Naive thymus-derived CD4-positive, alpha-beta T cell (primary cell): ENCODE measurements around the gene MAPK8IP2. TPM values are rescaled to one million over a fixed set of nuclear protein-coding genes. Genes with fewer than 3 reads are reported as not detected.

Source experiments
- ATAC-seq: fragments of 150-1000 bp; cut with Tn5 transposase; 2 replicates; pipeline ENCODE4 v1.10.0; 2021; ENCODE audit warnings: mild to moderate bottlenecking, moderate library complexity
- CTCF ChIA-PET: fragments of 350-600 bp; sonication (Branson Sonifier 250); formaldehyde crosslinking; loops from one replicate; lab custom pipeline; 2021; ENCODE audit warnings: antibody characterized with exemption; lab: Charles Lee
- POLR2A ChIA-PET: fragments of 350-600 bp; sonication (Branson Sonifier 250); formaldehyde crosslinking; loops from one replicate; lab custom pipeline; 2021; ENCODE audit warnings: antibody characterized with exemption, inconsistent platforms; lab: Charles Lee
- DNase-seq, 9 donors: peaks; one replicate each; pipeline versions ENCODE4 v3.0.0 to v3.0.0-alpha.2; 2020 to 2022; ENCODE audit warnings: mixed read lengths in 1 of 9
- H3K27ac ChIP-seq: one replicate; pipeline ENCODE4 v1.7.0; 2013; ENCODE audit warnings: mild to moderate bottlenecking, low read depth, low read length, moderate library complexity
- H3K27me3 ChIP-seq, 2 donors: one replicate each; pipeline ENCODE4 v1.7.0; 2013; ENCODE audit warnings: low read length in 2 of 2, mild to moderate bottlenecking in 2 of 2, moderate library complexity in 2 of 2; ENCODE audit not compliant: control insufficient read depth in 2 of 2, insufficient read depth in 2 of 2
- H3K36me3 ChIP-seq, 3 experiments: 1 replicate in 2 of 3; 2 replicates in 1 of 3; pipeline ENCODE4 v1.7.0; 2013; ENCODE audit warnings: low read length in 3 of 3, mild to moderate bottlenecking in 3 of 3, moderate library complexity in 1 of 3; ENCODE audit not compliant: insufficient read depth in 3 of 3, control insufficient read depth in 2 of 3
- H3K4me1 ChIP-seq, 2 donors: one replicate each; pipeline ENCODE4 v1.7.0; 2013; ENCODE audit warnings: low read length in 2 of 2, mild to moderate bottlenecking in 2 of 2, moderate library complexity in 1 of 2; ENCODE audit not compliant: control insufficient read depth in 2 of 2, insufficient read depth in 2 of 2
- H3K4me3 ChIP-seq: 2 replicates; pipeline ENCODE4 v1.7.0; 2013; ENCODE audit warnings: mild to moderate bottlenecking, low read length
- H3K9me3 ChIP-seq, 3 experiments: 1 replicate in 2 of 3; 2 replicates in 1 of 3; pipeline ENCODE4 v1.7.0; 2013; ENCODE audit warnings: low read length in 3 of 3; ENCODE audit not compliant: control insufficient read depth in 2 of 3
- H3K27ac Mint-ChIP-seq, 9 donors: one replicate each; pipeline ENCODE4 v1.8.0; 2020 to 2022; ENCODE audit warnings: mixed read lengths in 9 of 9, mild to moderate bottlenecking in 8 of 9, moderate library complexity in 5 of 9, inconsistent platforms in 2 of 9
- H3K27me3 Mint-ChIP-seq, 5 donors: one replicate each; pipeline ENCODE4 v1.8.0; 2021 to 2022; ENCODE audit warnings: mixed read lengths in 5 of 5, mild to moderate bottlenecking in 1 of 5
- H3K36me3 Mint-ChIP-seq, 5 donors: one replicate each; pipeline ENCODE4 v1.8.0; 2020 to 2022; ENCODE audit warnings: mixed read lengths in 5 of 5, mild to moderate bottlenecking in 3 of 5, inconsistent platforms in 1 of 5
- H3K4me1 Mint-ChIP-seq, 7 donors: one replicate each; pipeline ENCODE4 v1.8.0; 2020 to 2022; ENCODE audit warnings: mixed read lengths in 7 of 7, mild to moderate bottlenecking in 3 of 7, inconsistent platforms in 1 of 7
- H3K4me3 Mint-ChIP-seq, 10 donors: one replicate each; pipeline ENCODE4 v1.8.0; 2020 to 2022; ENCODE audit warnings: mild to moderate bottlenecking in 10 of 10, mixed read lengths in 10 of 10, moderate library complexity in 6 of 10, inconsistent platforms in 2 of 10
- H3K9me3 Mint-ChIP-seq, 11 donors: one replicate each; pipeline ENCODE4 v1.8.0; 2020 to 2022; ENCODE audit warnings: mixed read lengths in 11 of 11, mild to moderate bottlenecking in 4 of 11, inconsistent platforms in 1 of 11, moderate library complexity in 1 of 11
- intact Hi-C, 2 donors: fragments of 100-400 bp; cut with micrococcal nuclease; formaldehyde crosslinking; loops; one replicate each; pipeline ENCODE4 v1.15.1; 2023
- polyA plus RNA-seq, 2 donors: library from polyadenylated mRNA; unstranded; fragments of 300-500 nt; fragmentation: Illumina TruSeq; gene quantifications; one replicate each; pipeline ENCODE4 v1.2.3, GENCODE V29; 2021
- total RNA-seq, 6 experiments: library from RNA in 5 of 6; stranded (reverse) in 5 of 6; gene quantifications; 1 replicate in 5 of 6; 2 replicates in 1 of 6; pipeline ENCODE4 v1.2.3 and lab custom pipeline; 2021 to 2026

MAPK8IP2 gene
- total and polyA plus RNA-seq, 7 experiments from 2014 or later: 0.24 to 0.64 (median 0.38) TPM; not detected in 2

DNA sequence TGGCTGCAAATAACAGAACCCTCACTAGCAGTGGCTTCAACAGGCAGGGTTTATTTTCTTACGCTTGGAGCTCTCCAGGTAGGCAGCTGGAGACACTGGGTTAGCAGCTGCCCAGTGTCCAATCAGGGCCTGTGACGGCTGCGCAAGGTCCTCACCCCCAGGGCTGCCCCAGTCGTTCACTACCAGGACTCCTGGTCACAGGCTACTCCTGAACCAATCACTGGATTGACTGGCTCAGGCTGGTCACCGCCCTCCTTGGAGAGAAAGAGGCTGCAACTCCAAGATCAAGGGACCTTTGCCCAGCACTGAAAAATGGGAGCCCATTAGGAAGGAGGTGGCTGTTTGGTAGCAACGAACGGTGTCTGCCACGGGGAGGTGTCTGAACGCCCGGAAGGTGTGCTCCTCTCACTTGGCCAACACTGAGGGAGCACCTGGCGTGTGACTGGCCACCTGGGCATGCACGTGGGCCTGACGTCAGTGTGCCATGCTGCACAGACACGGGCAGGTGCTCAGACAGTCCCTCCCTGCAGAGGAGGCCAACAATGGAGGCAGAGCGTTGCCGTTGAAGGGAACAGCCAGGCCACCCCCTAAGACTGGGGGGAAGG is 22.2 kb downstream of the MAPK8IP2 start:
- H3K27ac Mint-ChIP-seq: peak overlapping the region; percentile 93 to 100 (median 99)
- POLR2A ChIA-PET: interaction anchor here (0.6 to 4.8 kb wide), 8 partner anchors 82 to 788 kb away, joined by 3 to 91 read pairs (median 10); partner anchors contain the start of genes LMF2, NCAPH2, SCO2 and TYMP
- intact Hi-C loops: loop anchor here in 1 of 2 donors (5.0 kb wide), 2 partner anchors 49 to 296 kb away; partner anchors contain the start of genes DENND6B and SHANK3
- peaks cover 0 to 4% (median 3%) of the 10 kb centered on the region in 5 donors for H3K36me3 Mint-ChIP-seq
- H3K27ac ChIP-seq: peak overlapping the region; percentile 93
- DNase-seq: no peak
- peaks cover 21 to 34% of the 10 kb centered on the region in 2 donors for H3K4me1 ChIP-seq
- peak overlapping the region; percentile 68 for H3K4me3 ChIP-seq
- CTCF ChIA-PET: interaction anchor here (1.1 kb wide), 1 partner anchor 381 kb away, joined by 3 read pairs; no protein-coding TSS in a partner anchor
- H3K27me3 Mint-ChIP-seq: no peaks in the 10 kb centered on the region
- H3K4me3 Mint-ChIP-seq: peak overlapping the region in 9 of 10 donors; percentile 81 to 97 (median 93)
- H3K9me3 ChIP-seq: no peaks in the 10 kb centered on the region
- ATAC-seq: no peak
- H3K9me3 Mint-ChIP-seq: no peaks in the 10 kb centered on the region
- H3K4me1 Mint-ChIP-seq: peaks cover 10 to 45% (median 38%) of the 10 kb centered on the region in 7 donors
- H3K27me3 ChIP-seq: no peaks in the 10 kb centered on the region
- H3K36me3 ChIP-seq: peaks cover 0 to 18% (median 0%) of the 10 kb centered on the region in 3 experiments

DNA sequence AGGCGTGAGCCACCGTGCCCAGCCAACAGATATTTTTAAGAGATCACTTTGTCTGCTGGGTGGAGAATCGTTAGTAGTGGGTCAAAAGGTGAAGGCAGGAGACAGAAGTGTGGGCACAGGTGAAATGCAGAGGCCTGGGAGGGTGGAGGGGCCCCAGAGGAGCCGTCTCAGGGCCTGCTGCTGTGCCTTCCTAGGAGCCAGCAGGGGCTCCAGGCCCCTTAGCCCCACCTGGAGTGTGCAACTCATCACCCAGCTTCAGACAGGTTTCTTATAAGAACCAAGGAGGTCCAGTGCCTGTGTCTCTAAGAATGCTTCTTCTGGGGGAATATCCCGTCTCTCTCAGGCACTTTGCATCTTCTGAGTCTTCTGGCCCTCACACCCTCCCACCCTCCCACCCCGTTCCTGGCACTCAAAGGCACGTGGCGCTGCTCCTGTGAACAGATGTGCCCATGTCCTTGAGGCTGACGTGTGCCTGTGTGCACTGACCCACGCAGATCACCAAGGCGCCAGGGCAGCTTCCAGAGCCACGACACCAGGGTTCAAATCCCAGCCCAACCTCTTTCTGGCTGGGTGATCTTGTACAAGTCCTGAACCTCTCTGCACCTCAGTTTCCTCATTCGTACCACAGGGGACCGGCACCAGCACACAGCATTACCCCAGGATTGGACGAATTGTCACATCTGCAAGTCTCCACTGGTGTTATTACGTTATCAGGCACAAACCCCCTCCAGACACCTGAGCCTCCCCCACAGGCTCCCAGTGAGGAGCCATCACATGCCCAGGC is 23.9 kb downstream of the MAPK8IP2 start:
- ChIA-PET POLR2A (interaction anchor here (0.6 to 1.0 kb wide), 2 partner anchors 79 to 373 kb away, joined by 3 to 4 read pairs; partner anchors contain the start of gene HDAC10), CTCF (no interaction called here)
- H3K9me3 Mint-ChIP-seq: no peaks in the 10 kb centered on the region
- H3K4me1 ChIP-seq: peaks cover 27 to 42% of the 10 kb centered on the region in 2 donors
- no peak for ATAC-seq
- no peaks in the 10 kb centered on the region for H3K27me3 Mint-ChIP-seq
- no peaks in the 10 kb centered on the region for H3K27me3 ChIP-seq
- H3K4me3 Mint-ChIP-seq: peak overlapping the region in 2 of 10 donors; percentile 29 to 56
- peaks cover 0 to 18% (median 0%) of the 10 kb centered on the region in 3 experiments for H3K36me3 ChIP-seq
- intact Hi-C loops: loop anchor here in 1 of 2 donors (5.0 kb wide), 2 partner anchors 48 to 297 kb away; partner anchors contain the start of genes DENND6B and SHANK3
- peaks cover 21 to 55% (median 48%) of the 10 kb centered on the region in 7 donors for H3K4me1 Mint-ChIP-seq
- no peak for DNase-seq
- H3K27ac ChIP-seq: no peak overlapping the region
- peaks cover 0 to 4% (median 3%) of the 10 kb centered on the region in 5 donors for H3K36me3 Mint-ChIP-seq
- H3K27ac Mint-ChIP-seq: peak overlapping the region in 6 of 9 donors; percentile 15 to 86 (median 42)
- H3K4me3 ChIP-seq: no peak overlapping the region
- no peaks in the 10 kb centered on the region for H3K9me3 ChIP-seq

DNA sequence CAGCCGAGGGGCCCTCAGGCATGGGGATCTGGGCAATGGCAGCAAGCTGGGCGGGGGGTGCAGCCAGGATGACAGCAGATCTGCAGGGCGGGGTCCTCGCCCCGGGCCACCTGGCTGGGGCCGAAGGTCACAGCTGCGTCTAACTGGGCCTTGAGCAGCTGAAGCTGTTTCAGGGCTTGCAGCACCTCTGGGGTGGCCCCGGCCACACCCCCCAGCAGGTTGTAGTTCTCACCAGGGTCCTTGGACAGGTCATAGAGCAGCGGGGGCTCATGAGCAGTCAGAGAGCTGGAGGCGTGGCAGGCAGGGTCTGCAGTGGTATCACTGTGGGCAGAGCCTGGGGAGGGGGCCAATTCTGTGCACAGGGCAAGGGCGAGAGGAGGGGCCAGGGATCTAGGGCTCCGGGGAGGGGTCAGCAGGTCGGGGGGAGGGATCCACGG is 24.6 kb downstream of the MAPK8IP2 start:
- peaks cover 0 to 4% (median 3%) of the 10 kb centered on the region in 5 donors for H3K36me3 Mint-ChIP-seq
- H3K27ac ChIP-seq: no peak overlapping the region
- no peak overlapping the region for H3K4me3 ChIP-seq
- ChIA-PET CTCF (no interaction called here), POLR2A (no interaction called here)
- no peaks in the 10 kb centered on the region for H3K27me3 ChIP-seq
- H3K4me1 ChIP-seq: peaks cover 27 to 36% of the 10 kb centered on the region in 2 donors
- peak overlapping the region in 1 of 9 donors; percentile 56 for H3K27ac Mint-ChIP-seq
- intact Hi-C loops: no loop called here
- H3K9me3 Mint-ChIP-seq: no peaks in the 10 kb centered on the region
- no peaks in the 10 kb centered on the region for H3K9me3 ChIP-seq
- peaks cover 0 to 18% (median 0%) of the 10 kb centered on the region in 3 experiments for H3K36me3 ChIP-seq
- H3K27me3 Mint-ChIP-seq: no peaks in the 10 kb centered on the region
- peaks cover 27 to 55% (median 47%) of the 10 kb centered on the region in 7 donors for H3K4me1 Mint-ChIP-seq
- DNase-seq: no peak
- ATAC-seq: no peak
- H3K4me3 Mint-ChIP-seq: peak overlapping the region in 1 of 10 donors; percentile 56

DNA sequence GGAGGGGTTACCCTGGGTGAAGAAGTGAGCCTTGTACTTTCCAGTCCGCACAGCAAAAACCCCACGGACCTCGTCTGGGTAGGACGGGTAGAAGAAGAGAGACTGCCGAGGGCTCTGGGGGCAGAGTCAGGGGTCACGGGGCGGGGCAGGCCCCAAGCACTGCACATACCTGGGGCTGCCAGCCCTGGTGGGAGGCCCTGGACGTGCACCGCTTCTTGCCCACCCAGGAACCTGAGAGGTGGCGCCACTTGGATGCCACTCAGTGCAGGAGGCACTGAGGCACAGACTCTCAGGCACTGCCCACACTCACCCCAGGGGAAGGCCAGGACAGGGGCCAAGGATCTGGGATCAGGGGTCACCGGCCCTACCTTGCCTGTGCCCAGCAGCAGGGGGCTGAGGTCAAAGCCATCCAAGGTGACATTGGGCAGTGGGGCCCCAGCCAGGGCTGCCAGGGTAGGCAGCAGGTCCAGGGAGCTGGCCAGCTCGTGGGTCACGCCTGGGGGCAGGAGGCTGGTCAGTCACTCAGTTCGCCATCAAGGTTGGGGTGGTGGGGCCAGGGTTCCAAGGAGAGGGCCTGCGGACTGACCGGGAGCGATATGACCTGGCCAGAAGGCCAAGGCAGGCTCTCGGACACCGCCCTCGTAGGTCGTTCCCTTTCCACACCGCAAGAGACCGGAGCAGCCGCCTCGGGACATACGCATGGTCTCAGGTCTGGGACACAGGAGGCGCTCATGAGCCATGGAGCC is 25.1 kb downstream of the MAPK8IP2 start:
- ChIA-PET POLR2A (interaction anchor here (0.6 kb wide), 1 partner anchor 99 kb away, joined by 3 read pairs; no protein-coding TSS in a partner anchor), CTCF (no interaction called here)
- no peaks in the 10 kb centered on the region for H3K27me3 ChIP-seq
- intact Hi-C loops: no loop called here
- Mint-ChIP-seq H3K27ac (peak overlapping the region in 2 of 9 donors; percentile 73 to 74), H3K27me3 (no peaks in the 10 kb centered on the region), H3K4me3 (peak overlapping the region in 1 of 10 donors; percentile 99), H3K36me3 (peaks cover 0 to 4% (median 3%) of the 10 kb centered on the region in 5 donors), H3K9me3 (no peaks in the 10 kb centered on the region), H3K4me1 (peaks cover 29 to 52% (median 45%) of the 10 kb centered on the region in 7 donors)
- ATAC-seq (no peak), DNase-seq (no peak)
- no peaks in the 10 kb centered on the region for H3K9me3 ChIP-seq
- no peak overlapping the region for H3K27ac ChIP-seq
- peaks cover 23 to 34% of the 10 kb centered on the region in 2 donors for H3K4me1 ChIP-seq
- H3K4me3 ChIP-seq: no peak overlapping the region
- peaks cover 0 to 18% (median 0%) of the 10 kb centered on the region in 3 experiments for H3K36me3 ChIP-seq

GRCh38 chr22:50626314-50626849 is 25.8 kb downstream of the MAPK8IP2 start:
- ATAC-seq (no peak), DNase-seq (no peak)
- Mint-ChIP-seq H3K27ac (peak overlapping the region in 7 of 9 donors; percentile 25 to 81 (median 73)), H3K27me3 (no peaks in the 10 kb centered on the region), H3K36me3 (peaks cover 0 to 4% (median 3%) of the 10 kb centered on the region in 5 donors), H3K4me1 (peaks cover 29 to 45% (median 38%) of the 10 kb centered on the region in 7 donors), H3K9me3 (no peaks in the 10 kb centered on the region), H3K4me3 (peak overlapping the region; percentile 23 to 99 (median 68))
- Histone ChIP-seq H3K4me1 (peaks cover 22 to 29% of the 10 kb centered on the region in 2 donors), H3K36me3 (peaks cover 0 to 18% (median 0%) of the 10 kb centered on the region in 3 experiments), H3K9me3 (no peaks in the 10 kb centered on the region), H3K27me3 (no peaks in the 10 kb centered on the region), H3K27ac (no peak overlapping the region), H3K4me3 (no peak overlapping the region)
- ChIA-PET POLR2A (interaction anchor here (0.6 to 1.3 kb wide), 2 partner anchors 99 to 118 kb away, joined by 3 to 4 read pairs; no protein-coding TSS in a partner anchor), CTCF (no interaction called here)
- intact Hi-C loops: no loop called here
